Activated naive CD4-positive, alpha-beta T cell treated with anti-CD3 and anti-CD28 coated beads, Interleukin-2, amount 50 U/mL, for 72 hours (primary cell): ENCODE data around the gene ITGB5. TPM values are rescaled to one million over a fixed set of nuclear protein-coding genes. Genes with fewer than 3 reads are reported as not detected.
"Not testable (repeated sequence)": the region's sequence is repeated elsewhere in the genome, so short reads cannot be mapped to it uniquely, and the experiment has no call there.

Experiments used
- ATAC-seq, 2 donors: fragments of 150-1000 bp; cut with Tn5 transposase; 2 replicates each; pipeline ENCODE4 v1.10.0; 2021; ENCODE audit warnings: mild to moderate bottlenecking in 2 of 2, moderate library complexity in 2 of 2
- DNase-seq, 2 donors: peaks; one replicate each; pipeline ENCODE4 v3.0.0; 2021 to 2022; ENCODE audit warnings: low spot score in 2 of 2
- H3K27ac Mint-ChIP-seq, 2 donors: one replicate each; pipeline ENCODE4 v1.8.0; 2022; ENCODE audit warnings: mild to moderate bottlenecking in 2 of 2, mixed read lengths in 2 of 2
- H3K36me3 Mint-ChIP-seq, 2 donors: one replicate each; pipeline ENCODE4 v1.8.0; 2022; ENCODE audit warnings: mixed read lengths in 2 of 2
- H3K9me3 Mint-ChIP-seq, 2 donors: one replicate each; pipeline ENCODE4 v1.8.0; 2022; ENCODE audit warnings: mixed read lengths in 2 of 2
- total RNA-seq, 2 donors: library from RNA; stranded (reverse); gene quantifications; one replicate each; pipeline ENCODE4 v1.2.3, GENCODE V29; 2022

Gene ITGB5
- total RNA-seq, 2 donors from 2014 or later, result 0.37 to 1.5 TPM

- ATAC-seq, result no peak
- H3K27ac Mint-ChIP-seq, result peak overlapping the region in 1 of 2 donors; percentile 67
- DNase-seq, result no peak
- no peaks in the 10 kb centered on the region for H3K36me3 Mint-ChIP-seq
- no peaks in the 10 kb centered on the region for H3K9me3 Mint-ChIP-seq
Measured at GRCh38 chr3:124832782-124833709, 54.1 kb downstream of the ITGB5 start.

- ATAC-seq (no peak), DNase-seq (no peak)
- Mint-ChIP-seq H3K27ac (no peak overlapping the region), H3K9me3 (no peaks in the 10 kb centered on the region), H3K36me3 (no peaks in the 10 kb centered on the region)
Measured at GRCh38 chr3:124831628-124832199, 55.5 kb downstream of the ITGB5 start.

- H3K9me3 Mint-ChIP-seq, result no peaks in the 10 kb centered on the region
Measured at GRCh38 chr3:124829819-124830554, 57.2 kb downstream of the ITGB5 start.

GRCh38 chr3:124829178-124829818 lies 57.9 kb downstream of the ITGB5 start:
- no peaks in the 10 kb centered on the region for H3K9me3 Mint-ChIP-seq
- H3K36me3 Mint-ChIP-seq, result no peaks in the 10 kb centered on the region
- no peak overlapping the region for H3K27ac Mint-ChIP-seq
- no peak for DNase-seq
- no peak for ATAC-seq

More at GRCh38 chr3:124829819-124830554, 57.2 kb downstream of the ITGB5 start:
- H3K27ac Mint-ChIP-seq, result no peak overlapping the region
- ATAC-seq, result no peak
- DNase-seq, result no peak
- H3K36me3 Mint-ChIP-seq, result no peaks in the 10 kb centered on the region

- H3K36me3 Mint-ChIP-seq, DNase-seq, H3K27ac Mint-ChIP-seq, ATAC-seq, H3K9me3 Mint-ChIP-seq: not testable (repeated sequence)
Measured at GRCh38 chr3:124827476-124828206, 59.5 kb downstream of the ITGB5 start.

- Mint-ChIP-seq H3K36me3 (no peaks in the 10 kb centered on the region), H3K9me3 (no peaks in the 10 kb centered on the region), H3K27ac (no peak overlapping the region)
- DNase-seq, result no peak
- ATAC-seq, result no peak
Measured at GRCh38 chr3:124826703-124827102, 60.5 kb downstream of the ITGB5 start.

- Mint-ChIP-seq H3K36me3 (no peaks in the 10 kb centered on the region), H3K27ac (no peak overlapping the region), H3K9me3 (no peaks in the 10 kb centered on the region)
- DNase-seq, result no peak
- no peak for ATAC-seq
Measured at GRCh38 chr3:124824286-124824915, 62.8 kb downstream of the ITGB5 start.

GRCh38 chr3:124823648-124824047 lies 63.5 kb downstream of the ITGB5 start:
- DNase-seq, result no peak
- Mint-ChIP-seq H3K36me3 (no peaks in the 10 kb centered on the region), H3K9me3 (no peaks in the 10 kb centered on the region), H3K27ac (no peak overlapping the region)
- ATAC-seq, result no peak

GRCh38 chr3:124823206-124823605 lies 64.0 kb downstream of the ITGB5 start:
- no peak for DNase-seq
- Mint-ChIP-seq H3K27ac (no peak overlapping the region), H3K9me3 (no peaks in the 10 kb centered on the region), H3K36me3 (no peaks in the 10 kb centered on the region)
- ATAC-seq, result no peak

GRCh38 chr3:124821356-124821755 lies 65.8 kb downstream of the ITGB5 start:
- Mint-ChIP-seq H3K36me3 (no peaks in the 10 kb centered on the region), H3K27ac (no peak overlapping the region), H3K9me3 (no peaks in the 10 kb centered on the region)
- DNase-seq (no peak), ATAC-seq (no peak)

GRCh38 chr3:124818398-124819091 lies 68.6 kb downstream of the ITGB5 start:
- Mint-ChIP-seq H3K9me3 (no peaks in the 10 kb centered on the region), H3K36me3 (no peaks in the 10 kb centered on the region), H3K27ac (no peak overlapping the region)
- no peak for ATAC-seq
- no peak for DNase-seq

- Mint-ChIP-seq H3K27ac (no peak overlapping the region), H3K9me3 (no peaks in the 10 kb centered on the region), H3K36me3 (no peaks in the 10 kb centered on the region)
- no peak for DNase-seq
- ATAC-seq, result no peak
Measured at GRCh38 chr3:124817079-124817478, 70.1 kb downstream of the ITGB5 start.

GRCh38 chr3:124816206-124816605 lies 71.0 kb downstream of the ITGB5 start:
- H3K27ac Mint-ChIP-seq, result no peak overlapping the region
- ATAC-seq (no peak), DNase-seq (no peak)
- H3K9me3 Mint-ChIP-seq, result no peaks in the 10 kb centered on the region
- no peaks in the 10 kb centered on the region for H3K36me3 Mint-ChIP-seq

- no peaks in the 10 kb centered on the region for H3K36me3 Mint-ChIP-seq
Measured at GRCh38 chr3:124815781-124816180, 71.4 kb downstream of the ITGB5 start.

GRCh38 chr3:124814620-124815421 lies 72.3 kb downstream of the ITGB5 start:
- H3K27ac Mint-ChIP-seq, result no peak overlapping the region
- H3K36me3 Mint-ChIP-seq, result no peaks in the 10 kb centered on the region
- no peaks in the 10 kb centered on the region for H3K9me3 Mint-ChIP-seq
- ATAC-seq (no peak), DNase-seq (no peak)

More at GRCh38 chr3:124815781-124816180, 71.4 kb downstream of the ITGB5 start:
- Mint-ChIP-seq H3K9me3 (no peaks in the 10 kb centered on the region), H3K27ac (no peak overlapping the region)
- no peak for DNase-seq
- no peak for ATAC-seq
